H1 (cell line): ENCODE measurements around the gene UBE2J1. TPM values are rescaled to one million over a fixed set of nuclear protein-coding genes. Genes with fewer than 3 reads are reported as not detected.

Experiments used
- CTCF ChIA-PET: fragments of 300-600 bp; sonication (Branson Sonifier 250); formaldehyde crosslinking; loops from one replicate; lab custom pipeline; 2021; ENCODE audit not compliant: partially characterized antibody; lab: Charles Lee
- POLR2A ChIA-PET: fragments of 300-600 bp; sonication (Branson Sonifier 250); formaldehyde crosslinking; loops from one replicate; lab custom pipeline; 2021; ENCODE audit warnings: inconsistent platforms; ENCODE audit not compliant: partially characterized antibody; lab: Charles Lee
- DNase-seq, 2 experiments: peaks; one replicate each; pipeline versions ENCODE4 v3.0.0 to v3.0.0-alpha.2; 2010 to 2022; ENCODE audit warnings: low spot score in 2 of 2, low read depth in 1 of 2, mixed read lengths in 1 of 2
- FAIRE-seq: peaks from 2 replicates; lab custom pipeline; 2011; peaks lifted over from hg19 to GRCh38; lab: Jason Lieb, UNC
- H2AFZ ChIP-seq: 2 replicates; pipeline ENCODE4 v1.8.1; 2012; ENCODE audit warnings: low read length, inconsistent platforms
- H2AK5ac ChIP-seq: 2 replicates; pipeline ENCODE4 v1.6.1; 2013; ENCODE audit warnings: low read depth, low read length
- H2BK120ac ChIP-seq: replicated peaks from 2 replicates; pipeline ENCODE3; 2013; ENCODE audit warnings: low read depth, low read length, inconsistent platforms
- H2BK12ac ChIP-seq: 2 replicates; pipeline ENCODE4 v1.6.1; 2013; ENCODE audit warnings: low read depth, low read length
- H2BK15ac ChIP-seq: 2 replicates; pipeline ENCODE4 v1.6.1; 2013; ENCODE audit warnings: low read length
- H2BK20ac ChIP-seq: 2 replicates; pipeline ENCODE4 v1.6.1; 2013; ENCODE audit warnings: low read length
- H2BK5ac ChIP-seq: 2 replicates; pipeline ENCODE4 v1.6.1; 2013; ENCODE audit warnings: low read depth, low read length
- H3K14ac ChIP-seq: 2 replicates; pipeline ENCODE4 v1.6.1; 2013; ENCODE audit warnings: inconsistent platforms; ENCODE audit not compliant: insufficient read length
- H3K18ac ChIP-seq: 2 replicates; pipeline ENCODE4 v1.6.1; 2013; ENCODE audit warnings: low read length; ENCODE audit errors: extremely low read depth
- H3K23ac ChIP-seq: 2 replicates; pipeline ENCODE4 v1.6.1; 2013; ENCODE audit warnings: inconsistent platforms; ENCODE audit not compliant: insufficient read length
- H3K23me2 ChIP-seq: 2 replicates; pipeline ENCODE4 v1.6.1; 2013; ENCODE audit warnings: low read depth, low read length
- H3K27ac ChIP-seq: 2 replicates; pipeline ENCODE4 v1.6.1; 2011; ENCODE audit warnings: low read depth, low read length, inconsistent platforms
- H3K27me3 ChIP-seq, 4 experiments: replicated peaks in 1 of 4; 1 replicate in 1 of 4; 2 replicates in 3 of 4; pipeline versions ENCODE4 v1.6.1 to v1.8.1; 2011 to 2013; ENCODE audit warnings: low read length in 3 of 4, mild to moderate bottlenecking in 3 of 4, inconsistent platforms in 2 of 4, mixed read lengths in 2 of 4, moderate library complexity in 1 of 4; ENCODE audit not compliant: control insufficient read depth in 3 of 4, insufficient read depth in 3 of 4; ENCODE audit errors: extremely low read depth in 1 of 4
- H3K36me3 ChIP-seq, 4 experiments: 2 replicates each; pipeline versions ENCODE4 v1.6.1 to v1.8.1; 2011 to 2013; ENCODE audit warnings: mild to moderate bottlenecking in 4 of 4, low read length in 3 of 4, moderate library complexity in 2 of 4, control low read depth in 1 of 4, inconsistent platforms in 1 of 4; ENCODE audit not compliant: insufficient read depth in 4 of 4, control insufficient read depth in 2 of 4
- H3K4ac ChIP-seq: replicated peaks from 2 replicates; pipeline ENCODE3; 2013; ENCODE audit warnings: low read length, low read depth, mixed read lengths, inconsistent platforms; ENCODE audit not compliant: insufficient read length
- H3K4me1 ChIP-seq, 4 experiments: replicated peaks in 1 of 4; 1 replicate in 1 of 4; 2 replicates in 3 of 4; pipeline versions ENCODE4 v1.6.1 to v1.8.1; 2011 to 2013; ENCODE audit warnings: low read length in 3 of 4, inconsistent platforms in 2 of 4, mixed read lengths in 1 of 4; ENCODE audit not compliant: insufficient read depth in 4 of 4, control insufficient read depth in 3 of 4
- H3K4me2 ChIP-seq, 2 experiments: 2 replicates each; pipeline versions ENCODE4 v1.6.1 to v1.8.1; 2011 to 2013; ENCODE audit warnings: low read depth in 2 of 2, low read length in 2 of 2, control low read depth in 1 of 2, inconsistent platforms in 1 of 2, mild to moderate bottlenecking in 1 of 2; ENCODE audit not compliant: insufficient read depth in 1 of 2
- H3K4me3 ChIP-seq, 4 experiments: fragments of 200-600, 300-600 bp in 1 of 4; sonication (generic), shearing (Covaris generic), sonication (Bioruptor Twin) in 1 of 4; 2 replicates each; pipeline versions ENCODE4 v1.5.1 to v1.8.1; 2011 to 2016; ENCODE audit warnings: low read length in 4 of 4, low read depth in 3 of 4, control low read depth in 2 of 4, inconsistent platforms in 2 of 4, mild to moderate bottlenecking in 2 of 4, mixed read lengths in 1 of 4, moderate library complexity in 1 of 4; ENCODE audit not compliant: insufficient read depth in 2 of 4; ENCODE audit errors: extremely low read depth in 1 of 4
- H3K56ac ChIP-seq: replicated peaks from 2 replicates; pipeline ENCODE3; 2013; ENCODE audit warnings: low read depth, mild to moderate bottlenecking, mixed read lengths, low read length, inconsistent platforms; ENCODE audit not compliant: insufficient read length
- H3K79me1 ChIP-seq: 2 replicates; pipeline ENCODE4 v1.6.1; 2013; ENCODE audit warnings: low read depth, low read length, control low read depth
- H3K79me2 ChIP-seq, 2 experiments: 2 replicates each; pipeline versions ENCODE4 v1.6.1 to v1.8.1; 2012 to 2013; ENCODE audit warnings: low read length in 2 of 2, mild to moderate bottlenecking in 2 of 2, inconsistent platforms in 1 of 2; ENCODE audit not compliant: insufficient read depth in 2 of 2, control insufficient read depth in 1 of 2
- H3K9ac ChIP-seq, 4 experiments: replicated peaks in 1 of 4; 1 replicate in 1 of 4; 2 replicates in 3 of 4; pipeline versions ENCODE4 v1.6.1 to v1.8.1; 2011 to 2013; ENCODE audit warnings: low read depth in 3 of 4, low read length in 3 of 4, control low read depth in 2 of 4, mild to moderate bottlenecking in 2 of 4, moderate library complexity in 2 of 4, inconsistent platforms in 1 of 4; ENCODE audit errors: extremely low read depth in 1 of 4
- H3K9me3 ChIP-seq, 2 experiments: 2 replicates each; pipeline versions ENCODE4 v1.6.1 to v1.8.1; 2012 to 2013; ENCODE audit warnings: mild to moderate bottlenecking in 2 of 2, moderate library complexity in 2 of 2, control low read depth in 1 of 2, inconsistent platforms in 1 of 2, low read depth in 1 of 2, low read length in 1 of 2, mixed read lengths in 1 of 2; ENCODE audit not compliant: insufficient read depth in 2 of 2
- H4K20me1 ChIP-seq, 2 experiments: replicated peaks in 1 of 2; 2 replicates each; pipeline versions ENCODE3 to v1.8.1; 2011 to 2013; ENCODE audit warnings: inconsistent platforms in 2 of 2, low read length in 2 of 2, mild to moderate bottlenecking in 1 of 2; ENCODE audit not compliant: insufficient read depth in 2 of 2, control insufficient read depth in 1 of 2
- H4K5ac ChIP-seq: 2 replicates; pipeline ENCODE4 v1.6.1; 2013; ENCODE audit warnings: low read length, low read depth, mixed read lengths, inconsistent platforms; ENCODE audit not compliant: insufficient read length
- H4K8ac ChIP-seq: 2 replicates; pipeline ENCODE4 v1.8.0; 2013; ENCODE audit warnings: mild to moderate bottlenecking, moderate library complexity, low read length, inconsistent platforms; ENCODE audit not compliant: insufficient read depth; ENCODE audit errors: extremely low read depth
- H4K91ac ChIP-seq: replicated peaks from 2 replicates; pipeline ENCODE3; 2013; ENCODE audit warnings: low read length, mixed read lengths, inconsistent platforms; ENCODE audit not compliant: insufficient read length
- BRCA1 ChIP-seq: IDR thresholded peaks from 2 replicates; pipeline ENCODE4 v1.6.1; 2012; ENCODE audit warnings: low read depth, low read length, improper control_type of control experiment
- GABPA ChIP-seq: IDR thresholded peaks from 2 replicates; pipeline ENCODE4 v1.6.1; 2011; ENCODE audit warnings: mild to moderate bottlenecking, low read length, moderate library complexity, borderline replicate concordance; ENCODE audit not compliant: insufficient read depth
- MAFK ChIP-seq: IDR thresholded peaks from 2 replicates; pipeline ENCODE4 v1.6.1; 2012; ENCODE audit warnings: low read depth, mild to moderate bottlenecking, improper control_type of control experiment, low read length
- POU5F1 ChIP-seq: IDR thresholded peaks from 2 replicates; pipeline ENCODE4 v1.6.1; 2011; ENCODE audit warnings: low read depth, mild to moderate bottlenecking, low read length, moderate library complexity
- RFX5 ChIP-seq: IDR thresholded peaks from 2 replicates; pipeline ENCODE4 v1.6.1; 2011; ENCODE audit warnings: low read depth, low read length, improper control_type of control experiment, borderline replicate concordance
- SRF ChIP-seq: IDR thresholded peaks from 2 replicates; pipeline ENCODE4 v1.6.1; 2011; ENCODE audit warnings: mild to moderate bottlenecking, low read depth, low read length, moderate library complexity
- ZNF274 ChIP-seq: IDR thresholded peaks from 2 replicates; pipeline ENCODE4 v1.7.0; 2012; ENCODE audit warnings: low read length, borderline replicate concordance; ENCODE audit errors: extremely low read depth
- WGBS, 2 experiments: shearing (Covaris generic) in 1 of 2; methylation state at CpG; one replicate each; pipeline versions ENCODE4 v1.1.6 to v1.1.7; 2013 to 2015; ENCODE audit warnings: low lambda C conversion rate in 2 of 2, mixed read lengths in 2 of 2, inconsistent platforms in 1 of 2, low coverage in 1 of 2, missing lambda C conversion rate in 1 of 2; ENCODE audit not compliant: insufficient replicate concordance in 2 of 2, insufficient coverage in 1 of 2, insufficient read length in 1 of 2; ENCODE audit errors: extremely low coverage in 1 of 2, missing lambda C conversion rate in 1 of 2; 5-methylcytosine and 5-hydroxymethylcytosine counted together
- polyA plus RNA-seq, 7 experiments: library from polyadenylated mRNA; depleted of rRNA in 3 of 7; stranded (reverse) in 5 of 7; unstranded in 2 of 7; fragments of >200 nt in 5 of 7; fragments of 200-250 nt in 2 of 7; gene quantifications; 1 replicate in 5 of 7; 2 replicates in 1 of 7; 4 replicates in 1 of 7; pipeline versions ENCODE4 v1.2.1 to v1.2.3, GENCODE V29; 2011 to 2013; ENCODE audit warnings: missing spikeins in 2 of 7, mixed read lengths in 2 of 7
- total RNA-seq: library from RNA; stranded (reverse); fragmentation: NEBNext Ultra II Directional; extraction: Animal tissue kit (Norgen Biotek cat#: 25700); gene quantifications from 2 replicates; pipeline ENCODE4 v1.2.1, GENCODE V29; 2021
- TF ChIP-seq, protein P1 (sequence below): IDR thresholded peaks from 2 replicates; pipeline ENCODE4 v1.6.1; 2012; ENCODE audit warnings: low read length, inconsistent platforms

UBE2J1 gene
- total and polyA plus RNA-seq, 2 of the 8 experiments (the other 6 are each of a cell fraction or from before 2014, with no cell fraction given) = 8.5 to 15.2 TPM

- Histone ChIP-seq H3K9ac (no peak overlapping the region), H4K91ac (no peak overlapping the region), H2BK20ac (no peak overlapping the region), H3K4me1 (peaks cover 0 to 6% (median 0%) of the 10 kb centered on the region in 4 experiments; a peak in 3 of 7 replicates), H3K4me2 (no peak overlapping the region), H3K79me2 (no peaks in the 10 kb centered on the region), H2BK12ac (no peak overlapping the region), H3K27ac (no peak overlapping the region), H3K79me1 (no peaks in the 10 kb centered on the region), H3K14ac (no peak overlapping the region), H3K23me2 (no peaks in the 10 kb centered on the region), H3K9me3 (no peaks in the 10 kb centered on the region; a peak in 1 of 4 replicates), H3K27me3 (no peaks in the 10 kb centered on the region), H2BK120ac (no peak overlapping the region), H2BK5ac (no peak overlapping the region), H2BK15ac (no peak overlapping the region), H3K4me3 (no peak overlapping the region), H2AK5ac (no peak overlapping the region), H4K20me1 (no peaks in the 10 kb centered on the region), H3K18ac (no peak overlapping the region), H3K56ac (no peak overlapping the region), H4K8ac (no peak overlapping the region), H2AFZ (no peak overlapping the region), H4K5ac (no peak overlapping the region), H3K36me3 (no peaks in the 10 kb centered on the region), H3K4ac (no peak overlapping the region), H3K23ac (no peak overlapping the region)
- no peak for DNase-seq
- FAIRE-seq = no peak
- no peak for TF ChIP-seq RFX5
- TF ChIP-seq GABPA = no peak
- no peak for TF ChIP-seq SRF
- TF ChIP-seq ZNF274 = no peak
- no peak for TF ChIP-seq MAFK
- no peak for TF ChIP-seq BRCA1
- TF ChIP-seq, protein P1, sequence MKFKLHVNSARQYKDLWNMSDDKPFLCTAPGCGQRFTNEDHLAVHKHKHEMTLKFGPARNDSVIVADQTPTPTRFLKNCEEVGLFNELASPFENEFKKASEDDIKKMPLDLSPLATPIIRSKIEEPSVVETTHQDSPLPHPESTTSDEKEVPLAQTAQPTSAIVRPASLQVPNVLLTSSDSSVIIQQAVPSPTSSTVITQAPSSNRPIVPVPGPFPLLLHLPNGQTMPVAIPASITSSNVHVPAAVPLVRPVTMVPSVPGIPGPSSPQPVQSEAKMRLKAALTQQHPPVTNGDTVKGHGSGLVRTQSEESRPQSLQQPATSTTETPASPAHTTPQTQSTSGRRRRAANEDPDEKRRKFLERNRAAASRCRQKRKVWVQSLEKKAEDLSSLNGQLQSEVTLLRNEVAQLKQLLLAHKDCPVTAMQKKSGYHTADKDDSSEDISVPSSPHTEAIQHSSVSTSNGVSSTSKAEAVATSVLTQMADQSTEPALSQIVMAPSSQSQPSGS = no peak
- TF ChIP-seq POU5F1 = no peak
- ChIA-PET CTCF (interaction anchor here (0.6 to 4.2 kb wide), 12 partner anchors 8 to 314 kb away, joined by 3 to 20 read pairs (median 4); no protein-coding TSS in a partner anchor), POLR2A (interaction anchor here (1.5 kb wide), 1 partner anchor 59 kb away, joined by 3 read pairs; no protein-coding TSS in a partner anchor)
- 94% methylated on average over 24 of the region's 25 CpGs; no CpG with 5 or more reads in 1 of the 2 experiments for WGBS, 2 experiments
Measured at GRCh38 chr6:89301586-89302194, 50.8 kb downstream of the UBE2J1 start.
